Activated CD4-positive, alpha-beta T cell treated with anti-CD3 and anti-CD28 coated beads, Interleukin-2, amount 10 ng/mL, durations not matched to agents 24 days and 14 days (primary cell): ENCODE measurements around the gene TM9SF4. TPM values are rescaled to one million over a fixed set of nuclear protein-coding genes. Genes with fewer than 3 reads are reported as not detected.

ENCODE experiments used
- DNase-seq: peaks from one replicate; pipeline ENCODE4 v3.0.0; 2022
- H3K27ac Mint-ChIP-seq: one replicate; pipeline ENCODE4 v1.8.0; 2022; ENCODE audit warnings: mild to moderate bottlenecking, mixed read lengths
- H3K27me3 Mint-ChIP-seq: one replicate; pipeline ENCODE4 v1.8.0; 2022; ENCODE audit warnings: mixed read lengths
- H3K36me3 Mint-ChIP-seq: one replicate; pipeline ENCODE4 v1.8.0; 2022; ENCODE audit warnings: low read depth, mild to moderate bottlenecking, mixed read lengths
- H3K4me1 Mint-ChIP-seq: one replicate; pipeline ENCODE4 v1.8.0; 2021; ENCODE audit warnings: mixed read lengths
- H3K4me3 Mint-ChIP-seq: one replicate; pipeline ENCODE4 v1.8.0; 2022; ENCODE audit warnings: mild to moderate bottlenecking, moderate library complexity, mixed read lengths
- H3K9me3 Mint-ChIP-seq: one replicate; pipeline ENCODE4 v1.8.0; 2021; ENCODE audit warnings: mixed read lengths
- intact Hi-C: fragments of 100-400 bp; cut with micrococcal nuclease; formaldehyde crosslinking; loops from one replicate; pipeline ENCODE4 v1.15.1; 2023
- total RNA-seq: library from RNA; stranded (reverse); gene quantifications from 2 replicates; pipeline ENCODE4 v1.2.3, GENCODE V29; 2022

TM9SF4 gene
- total RNA-seq, 1 donor from 2014 or later = 49.8 TPM

- Mint-ChIP-seq H3K9me3 (no peaks in the 10 kb centered on the region), H3K36me3 (peaks cover 10% of the 10 kb centered on the region), H3K4me1 (peaks cover 12% of the 10 kb centered on the region), H3K4me3 (no peak overlapping the region), H3K27me3 (no peaks in the 10 kb centered on the region), H3K27ac (no peak overlapping the region)
- intact Hi-C loops = no loop called here
- no peak for DNase-seq
These were observed 17.8 kb downstream of the TM9SF4 start for GRCh38 chr20:32127347-32127746.

- Mint-ChIP-seq H3K27me3 (no peaks in the 10 kb centered on the region), H3K36me3 (peaks cover 13% of the 10 kb centered on the region), H3K27ac (no peak overlapping the region), H3K4me1 (peaks cover 17% of the 10 kb centered on the region), H3K4me3 (no peak overlapping the region), H3K9me3 (no peaks in the 10 kb centered on the region)
- no peak for DNase-seq
- intact Hi-C loops = no loop called here
These were observed 18.7 kb downstream of the TM9SF4 start for GRCh38 chr20:32128167-32128566.

GRCh38 chr20:32129863-32130262, 20.3 kb downstream of the TM9SF4 start:
- Mint-ChIP-seq H3K36me3 (peaks cover 14% of the 10 kb centered on the region), H3K27ac (no peak overlapping the region), H3K27me3 (no peaks in the 10 kb centered on the region), H3K9me3 (no peaks in the 10 kb centered on the region), H3K4me3 (no peak overlapping the region), H3K4me1 (peaks cover 17% of the 10 kb centered on the region)
- DNase-seq = no peak
- intact Hi-C loops = no loop called here

GRCh38 chr20:32130352-32130751, 20.8 kb downstream of the TM9SF4 start:
- H3K4me1 Mint-ChIP-seq = peaks cover 17% of the 10 kb centered on the region
- H3K36me3 Mint-ChIP-seq = peaks cover 16% of the 10 kb centered on the region
- DNase-seq = no peak
- intact Hi-C loops = no loop called here
- H3K9me3 Mint-ChIP-seq = no peaks in the 10 kb centered on the region
- H3K4me3 Mint-ChIP-seq = no peak overlapping the region
- H3K27ac Mint-ChIP-seq = no peak overlapping the region
- no peaks in the 10 kb centered on the region for H3K27me3 Mint-ChIP-seq

- intact Hi-C loops = no loop called here
- no peak overlapping the region for H3K27ac Mint-ChIP-seq
These were observed 21.5 kb downstream of the TM9SF4 start for GRCh38 chr20:32130965-32131364.

GRCh38 chr20:32132911-32133549, 23.5 kb downstream of the TM9SF4 start:
- H3K36me3 Mint-ChIP-seq = peaks cover 27% of the 10 kb centered on the region
- no peaks in the 10 kb centered on the region for H3K27me3 Mint-ChIP-seq
- no peak for DNase-seq
- H3K9me3 Mint-ChIP-seq = no peaks in the 10 kb centered on the region
- peaks cover 17% of the 10 kb centered on the region for H3K4me1 Mint-ChIP-seq
- H3K27ac Mint-ChIP-seq = peak overlapping the region; percentile 9
- H3K4me3 Mint-ChIP-seq = no peak overlapping the region
- intact Hi-C loops = no loop called here

More at GRCh38 chr20:32130965-32131364, 21.5 kb downstream of the TM9SF4 start:
- H3K36me3 Mint-ChIP-seq = peaks cover 17% of the 10 kb centered on the region
- no peaks in the 10 kb centered on the region for H3K9me3 Mint-ChIP-seq
- peaks cover 17% of the 10 kb centered on the region for H3K4me1 Mint-ChIP-seq
- no peak overlapping the region for H3K4me3 Mint-ChIP-seq
- DNase-seq = no peak
- H3K27me3 Mint-ChIP-seq = no peaks in the 10 kb centered on the region

GRCh38 chr20:32134026-32134425, 24.5 kb downstream of the TM9SF4 start:
- H3K27ac Mint-ChIP-seq = no peak overlapping the region
- peaks cover 32% of the 10 kb centered on the region for H3K36me3 Mint-ChIP-seq
- H3K9me3 Mint-ChIP-seq = no peaks in the 10 kb centered on the region
- H3K4me1 Mint-ChIP-seq = peaks cover 16% of the 10 kb centered on the region
- H3K4me3 Mint-ChIP-seq = no peak overlapping the region
- no peak for DNase-seq
- intact Hi-C loops = no loop called here
- H3K27me3 Mint-ChIP-seq = no peaks in the 10 kb centered on the region

GRCh38 chr20:32135983-32136515, 26.5 kb downstream of the TM9SF4 start:
- no peak for DNase-seq
- peaks cover 49% of the 10 kb centered on the region for H3K36me3 Mint-ChIP-seq
- H3K4me3 Mint-ChIP-seq = no peak overlapping the region
- H3K27me3 Mint-ChIP-seq = no peaks in the 10 kb centered on the region
- no peak overlapping the region for H3K27ac Mint-ChIP-seq
- H3K4me1 Mint-ChIP-seq = peaks cover 16% of the 10 kb centered on the region
- no peaks in the 10 kb centered on the region for H3K9me3 Mint-ChIP-seq
- intact Hi-C loops = no loop called here

GRCh38 chr20:32138921-32139320, 29.4 kb downstream of the TM9SF4 start:
- DNase-seq = no peak
- no peak overlapping the region for H3K4me3 Mint-ChIP-seq
- no peaks in the 10 kb centered on the region for H3K4me1 Mint-ChIP-seq
- H3K27me3 Mint-ChIP-seq = no peaks in the 10 kb centered on the region
- peaks cover 54% of the 10 kb centered on the region for H3K36me3 Mint-ChIP-seq
- no peaks in the 10 kb centered on the region for H3K9me3 Mint-ChIP-seq
- intact Hi-C loops = no loop called here
- no peak overlapping the region for H3K27ac Mint-ChIP-seq

- H3K4me3 Mint-ChIP-seq = no peak overlapping the region
- peaks cover 60% of the 10 kb centered on the region for H3K36me3 Mint-ChIP-seq
- no peak for DNase-seq
- no peak overlapping the region for H3K27ac Mint-ChIP-seq
- H3K9me3 Mint-ChIP-seq = no peaks in the 10 kb centered on the region
- no peaks in the 10 kb centered on the region for H3K27me3 Mint-ChIP-seq
- H3K4me1 Mint-ChIP-seq = no peaks in the 10 kb centered on the region
- intact Hi-C loops = no loop called here
These were observed 30.4 kb downstream of the TM9SF4 start for GRCh38 chr20:32139947-32140346.

GRCh38 chr20:32140603-32141002, 31.1 kb downstream of the TM9SF4 start:
- peaks cover 63% of the 10 kb centered on the region for H3K36me3 Mint-ChIP-seq
- no peaks in the 10 kb centered on the region for H3K9me3 Mint-ChIP-seq
- no peaks in the 10 kb centered on the region for H3K27me3 Mint-ChIP-seq
- intact Hi-C loops = no loop called here
- H3K4me1 Mint-ChIP-seq = no peaks in the 10 kb centered on the region
- no peak for DNase-seq
- no peak overlapping the region for H3K27ac Mint-ChIP-seq
- no peak overlapping the region for H3K4me3 Mint-ChIP-seq

- DNase-seq = no peak
- intact Hi-C loops = no loop called here
- Mint-ChIP-seq H3K4me1 (no peaks in the 10 kb centered on the region), H3K36me3 (peaks cover 70% of the 10 kb centered on the region), H3K9me3 (no peaks in the 10 kb centered on the region), H3K27ac (no peak overlapping the region), H3K27me3 (no peaks in the 10 kb centered on the region), H3K4me3 (no peak overlapping the region)
These were observed 32.0 kb downstream of the TM9SF4 start for GRCh38 chr20:32141465-32141980.

- peaks cover 71% of the 10 kb centered on the region for H3K36me3 Mint-ChIP-seq
- no peak overlapping the region for H3K4me3 Mint-ChIP-seq
- no peak overlapping the region for H3K27ac Mint-ChIP-seq
- H3K4me1 Mint-ChIP-seq = no peaks in the 10 kb centered on the region
- H3K9me3 Mint-ChIP-seq = no peaks in the 10 kb centered on the region
- intact Hi-C loops = no loop called here
- no peaks in the 10 kb centered on the region for H3K27me3 Mint-ChIP-seq
- DNase-seq = no peak
These were observed 32.6 kb downstream of the TM9SF4 start for GRCh38 chr20:32142088-32142487.

- Mint-ChIP-seq H3K4me1 (no peaks in the 10 kb centered on the region), H3K27ac (no peak overlapping the region), H3K36me3 (peaks cover 68% of the 10 kb centered on the region), H3K27me3 (no peaks in the 10 kb centered on the region), H3K9me3 (no peaks in the 10 kb centered on the region), H3K4me3 (no peak overlapping the region)
- intact Hi-C loops = no loop called here
- DNase-seq = no peak
These were observed 33.5 kb downstream of the TM9SF4 start for GRCh38 chr20:32142991-32143390.
